ENCODE measurements around the gene THSD4. TPM values are rescaled to one million over a fixed set of nuclear protein-coding genes. Genes with fewer than 3 reads are reported as not detected.

Gene THSD4
- total and polyA plus RNA-seq, 7 donors: 1.4 to 7.8 (median 2.2) TPM

GRCh38 chr15:71146580-71146982 lies 31.3 kb downstream of the THSD4 start:
- TF ChIP-seq POLR2AphosphoS5 (IDR thresholded peaks at IDR 0.05) (no peak), CTCF (IDR thresholded peaks at IDR 0.05) (no peak), EP300 (IDR thresholded peaks at IDR 0.05) (no peak), POLR2A (IDR thresholded peaks at IDR 0.05) (no peak)
- H3K4me1 ChIP-seq: peaks cover 0 to 40% (median 26%) of the 10 kb centered on the region in 4 donors
- WGBS, 2 donors: 21 to 68% methylated on average over 4 of the region's 4 CpGs
- no peak for DNase-seq
- intact Hi-C loops (cut with DNase I): no loop called here
- H3K4me3 ChIP-seq: no peak overlapping the region
- no peaks in the 10 kb centered on the region for H3K9me3 ChIP-seq
- no peaks in the 10 kb centered on the region for H3K36me3 ChIP-seq
- H3K27ac ChIP-seq: no peak overlapping the region
- H3K27me3 ChIP-seq: no peaks in the 10 kb centered on the region

DNA sequence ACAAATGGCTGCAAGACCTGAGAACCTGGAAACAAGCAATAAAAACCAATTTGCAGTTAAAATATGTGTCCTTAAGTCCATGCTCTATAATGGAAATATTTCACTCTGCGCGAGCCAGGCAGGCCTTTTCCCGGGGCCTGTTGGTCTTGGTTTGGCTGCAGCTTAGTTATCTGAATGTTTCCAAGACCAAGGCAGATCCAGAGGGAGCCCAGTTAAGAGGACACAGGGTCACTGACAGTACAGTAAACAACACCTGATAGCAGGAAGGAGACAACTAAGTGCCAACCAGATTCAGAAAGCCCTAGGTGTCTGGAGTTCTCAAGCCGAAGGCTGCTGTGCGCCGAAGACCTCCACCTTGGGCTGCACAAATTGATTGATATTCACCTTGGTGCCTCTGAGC lies 32.8 kb downstream of the THSD4 start:
- H3K27ac ChIP-seq: no peak overlapping the region
- 95 to 98% methylated on average over 6 of the region's 6 CpGs for WGBS, 2 donors
- intact Hi-C loops (cut with DNase I): no loop called here

GRCh38 chr15:71149646-71150557 lies 34.6 kb downstream of the THSD4 start:
- Histone ChIP-seq H3K4me1 (peaks cover 0 to 48% (median 26%) of the 10 kb centered on the region in 4 donors), H3K27me3 (no peaks in the 10 kb centered on the region), H3K9me3 (no peaks in the 10 kb centered on the region), H3K36me3 (no peaks in the 10 kb centered on the region), H3K4me3 (no peak overlapping the region), H3K27ac (no peak overlapping the region)
- 40 to 66% methylated on average over 7 of the region's 7 CpGs for WGBS, 2 donors
- TF ChIP-seq POLR2A (IDR thresholded peaks at IDR 0.05) (no peak), EP300 (IDR thresholded peaks at IDR 0.05) (no peak), CTCF (IDR thresholded peaks at IDR 0.05) (no peak), POLR2AphosphoS5 (IDR thresholded peaks at IDR 0.05) (peak in 2 of 4 donors; percentile 61 to 74)
- intact Hi-C loops (cut with DNase I): no loop called here
- no peak for DNase-seq

More for the DNA sequence above, 32.8 kb downstream of the THSD4 start:
- no peak for DNase-seq
- H3K27me3 ChIP-seq: no peaks in the 10 kb centered on the region
- no peak for TF ChIP-seq EP300 (IDR thresholded peaks at IDR 0.05)
- TF ChIP-seq POLR2A (IDR thresholded peaks at IDR 0.05): no peak
- TF ChIP-seq CTCF (IDR thresholded peaks at IDR 0.05): no peak
- TF ChIP-seq POLR2AphosphoS5 (IDR thresholded peaks at IDR 0.05): no peak
- H3K9me3 ChIP-seq: no peaks in the 10 kb centered on the region
- H3K36me3 ChIP-seq: no peaks in the 10 kb centered on the region
- H3K4me3 ChIP-seq: no peak overlapping the region
- peaks cover 0 to 49% (median 28%) of the 10 kb centered on the region in 4 donors for H3K4me1 ChIP-seq

DNA sequence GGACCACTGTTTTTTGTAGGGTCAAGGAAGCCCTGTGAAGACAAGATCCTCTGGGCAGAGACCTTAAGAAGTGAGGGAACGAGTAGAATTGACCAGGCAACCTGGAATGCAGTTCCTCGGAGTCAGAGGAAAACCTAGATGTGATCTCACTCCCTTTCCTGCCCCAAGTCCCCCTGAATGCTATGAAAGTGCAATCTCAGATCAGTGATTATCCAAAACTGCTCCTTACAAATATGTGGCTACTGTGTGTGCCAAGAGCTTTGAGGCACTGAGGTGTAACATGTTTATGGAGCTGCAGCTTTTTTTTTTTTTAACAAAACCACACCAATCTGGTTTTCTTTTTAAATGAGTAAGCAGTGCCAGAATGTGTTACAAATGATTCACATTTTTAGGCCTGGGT lies 35.8 kb downstream of the THSD4 start:
- no peak overlapping the region for H3K4me3 ChIP-seq
- no peaks in the 10 kb centered on the region for H3K9me3 ChIP-seq
- H3K27me3 ChIP-seq: no peaks in the 10 kb centered on the region
- no peak overlapping the region for H3K27ac ChIP-seq
- no peak for DNase-seq
- intact Hi-C loops (cut with DNase I): no loop called here
- H3K4me1 ChIP-seq: peaks cover 0 to 40% (median 24%) of the 10 kb centered on the region in 4 donors
- no peaks in the 10 kb centered on the region for H3K36me3 ChIP-seq
- 72 to 87% methylated on average over 2 of the region's 2 CpGs for WGBS, 2 donors
- TF ChIP-seq POLR2A (IDR thresholded peaks at IDR 0.05) (no peak), CTCF (IDR thresholded peaks at IDR 0.05) (no peak), EP300 (IDR thresholded peaks at IDR 0.05) (no peak), POLR2AphosphoS5 (IDR thresholded peaks at IDR 0.05) (no peak)

All from sigmoid colon (tissue), 7 donors.